SK-N-SH treated with all-trans-retinoic acid at 6 μM for 48 hours (cell line): ENCODE measurements around the gene RBM19.
A peak's percentile ranks its signal among the peaks of the same experiment; 100 is the strongest.

Experiments
- ATAC-seq: fragments of 200-7000 bp; cut with Tn5 transposase; 3 replicates; pipeline ENCODE4 v1.9.1; 2020; ENCODE audit warnings: mild to moderate bottlenecking, moderate library complexity
- ARNTL ChIP-seq: fragments of 450-650 bp; formaldehyde crosslinking; IDR thresholded peaks from 2 replicates; pipeline ENCODE4 v1.5.0; 2020; ENCODE audit warnings: low read depth, mild to moderate bottlenecking, moderate library complexity, borderline replicate concordance
- BACH2 ChIP-seq: fragments of 250-450 bp; sonication (Bioruptor Pico); IDR thresholded peaks from 2 replicates; pipeline ENCODE4 v1.9.0; 2021; ENCODE audit warnings: mild to moderate bottlenecking, borderline replicate concordance
- CSDC2 ChIP-seq: fragments of 250-450 bp; sonication (Bioruptor Pico); IDR thresholded peaks from 2 replicates; pipeline ENCODE4 v1.5.0; 2020; ENCODE audit warnings: mild to moderate bottlenecking, moderate library complexity
- ESRRG ChIP-seq: fragments of 250-450 bp; sonication (Bioruptor Pico); IDR thresholded peaks from 2 replicates; pipeline ENCODE4 v1.6.1; 2021; ENCODE audit warnings: mild to moderate bottlenecking
- GLIS3 ChIP-seq: fragments of 250-450 bp; sonication (Bioruptor Pico); IDR thresholded peaks from 2 replicates; pipeline ENCODE4 v1.5.0; 2020; ENCODE audit warnings: mild to moderate bottlenecking, moderate library complexity
- ISL1 ChIP-seq: fragments of 250-450 bp; sonication (Bioruptor Pico); IDR thresholded peaks from 2 replicates; pipeline ENCODE4 v2.1.2; 2022; ENCODE audit warnings: mild to moderate bottlenecking, moderate library complexity
- OSR1 ChIP-seq: fragments of 250-450 bp; sonication (Bioruptor Pico); IDR thresholded peaks from 2 replicates; pipeline ENCODE4 v1.8.0; 2022; ENCODE audit warnings: moderate library complexity, mild to moderate bottlenecking, inconsistent platforms
- PPARA ChIP-seq: fragments of 250-450 bp; sonication (Bioruptor Pico); IDR thresholded peaks from 2 replicates; pipeline ENCODE4 v1.5.0; 2020; ENCODE audit warnings: mild to moderate bottlenecking, borderline replicate concordance
- RARB ChIP-seq: fragments of 250-450 bp; sonication (Bioruptor Pico); IDR thresholded peaks from 2 replicates; pipeline ENCODE4 v1.8.0; 2021; ENCODE audit warnings: mild to moderate bottlenecking, moderate library complexity
- SNAI2 ChIP-seq: fragments of 250-450 bp; sonication (Bioruptor Pico); IDR thresholded peaks from 2 replicates; pipeline ENCODE4 v1.5.0; 2020; ENCODE audit warnings: mild to moderate bottlenecking, moderate library complexity
- TCF4 ChIP-seq: fragments of 250-450 bp; sonication (Bioruptor Pico); IDR thresholded peaks from 2 replicates; pipeline ENCODE4 v1.8.0; 2021; ENCODE audit warnings: mild to moderate bottlenecking, moderate library complexity, borderline replicate concordance
- TOX ChIP-seq: fragments of 250-450 bp; sonication (Bioruptor Pico); IDR thresholded peaks from 2 replicates; pipeline ENCODE4 v1.8.0; 2021; ENCODE audit warnings: mild to moderate bottlenecking, moderate library complexity, borderline replicate concordance
- ZC3H10 ChIP-seq: fragments of 250-450 bp; sonication (Bioruptor Pico); IDR thresholded peaks from 2 replicates; pipeline ENCODE4 v1.5.1; 2021; ENCODE audit warnings: mild to moderate bottlenecking, moderate library complexity
- ZFP3 ChIP-seq: fragments of 250-450 bp; sonication (Bioruptor Pico); IDR thresholded peaks from 2 replicates; pipeline ENCODE4 v1.5.0; 2020; ENCODE audit warnings: mild to moderate bottlenecking, moderate library complexity
- ZFP30 ChIP-seq: fragments of 450-650 bp; formaldehyde crosslinking; IDR thresholded peaks from 2 replicates; pipeline ENCODE4 v1.5.0; 2022; ENCODE audit warnings: mild to moderate bottlenecking, moderate library complexity
- ZNF565 ChIP-seq: fragments of 450-650 bp; formaldehyde crosslinking; conservative IDR thresholded peaks from 2 replicates; pipeline ENCODE4 v1.5.0; 2020; ENCODE audit warnings: low read depth, mild to moderate bottlenecking, moderate library complexity
- ZNF70 ChIP-seq: fragments of 450-650 bp; formaldehyde crosslinking; IDR thresholded peaks from 2 replicates; pipeline ENCODE4 v1.5.0; 2020; ENCODE audit warnings: mild to moderate bottlenecking, moderate library complexity
- TF ChIP-seq, protein P1 (sequence below): fragments of 250-450 bp; sonication (Bioruptor Pico); IDR thresholded peaks from 2 replicates; pipeline ENCODE4 v1.5.1; 2020; ENCODE audit warnings: low read depth, mild to moderate bottlenecking, moderate library complexity
- TF ChIP-seq, protein P2 (sequence below): fragments of 250-450 bp; sonication (Bioruptor Pico); IDR thresholded peaks from 2 replicates; pipeline ENCODE4 v1.5.1; 2021; ENCODE audit warnings: mild to moderate bottlenecking, moderate library complexity
- TF ChIP-seq, protein P3 (sequence below): fragments of 250-450 bp; sonication (Bioruptor Pico); IDR thresholded peaks from 2 replicates; pipeline ENCODE4 v1.8.0; 2020; ENCODE audit warnings: mild to moderate bottlenecking, moderate library complexity, borderline replicate concordance
- TF ChIP-seq, protein P4 (sequence below): fragments of 250-450 bp; sonication (Bioruptor Pico); IDR thresholded peaks from 2 replicates; pipeline ENCODE4 v1.5.0; 2020; ENCODE audit warnings: mild to moderate bottlenecking, moderate library complexity
- TF ChIP-seq, protein P5 (sequence below): fragments of 250-450 bp; sonication (Bioruptor Pico); IDR thresholded peaks from 2 replicates; pipeline ENCODE4 v1.8.0; 2021; ENCODE audit warnings: low read depth, mild to moderate bottlenecking, moderate library complexity, borderline replicate concordance

The RBM19 gene

DNA sequence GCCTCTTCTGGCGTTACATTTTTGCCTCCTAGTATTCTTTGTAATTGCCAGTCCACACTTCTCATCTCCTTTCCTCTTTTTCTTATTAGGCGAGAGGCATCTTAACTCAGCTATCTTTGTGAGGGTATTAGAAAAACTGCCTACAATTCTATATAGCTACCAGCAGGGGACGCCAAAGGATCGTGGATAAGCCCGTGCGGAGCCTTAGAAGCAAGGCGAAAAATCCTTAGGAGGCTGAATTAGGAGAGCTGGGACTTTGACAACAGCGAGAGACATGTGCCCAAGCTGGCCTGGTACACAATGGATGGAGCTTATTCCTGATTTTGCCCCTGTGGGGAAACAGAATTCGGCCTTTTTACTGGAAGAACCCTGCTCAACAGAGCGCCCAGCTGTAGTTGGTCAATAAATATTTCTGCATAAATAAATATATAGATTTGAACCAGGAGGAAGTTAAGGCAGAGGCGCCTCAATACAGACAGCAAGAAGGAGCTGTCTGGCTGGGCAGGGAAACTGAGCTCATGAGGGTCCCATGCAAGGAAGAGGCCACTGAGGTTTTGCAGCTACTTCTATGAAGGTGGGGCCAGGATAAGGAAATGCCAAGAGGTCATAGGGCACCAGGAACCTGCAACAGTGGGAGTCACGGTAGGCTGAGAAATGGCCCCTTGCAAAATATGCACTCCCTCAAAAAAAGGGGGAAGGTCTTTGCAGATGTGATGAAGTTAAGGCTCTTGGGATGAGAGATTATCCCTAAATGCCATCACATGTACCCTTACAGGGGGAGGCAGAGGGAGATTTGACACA, 14.6 kb upstream of the RBM19 start:
- TF ChIP-seq SNAI2 (CRISPR knock-in tag) (no peak), ZC3H10 (CRISPR knock-in tag) (no peak), OSR1 (CRISPR knock-in tag) (no peak), ZNF565 (CRISPR knock-in tag) (no peak), ZNF70 (CRISPR knock-in tag) (no peak), ZFP30 (CRISPR knock-in tag) (no peak), RARB (no peak), GLIS3 (no peak), CSDC2 (CRISPR knock-in tag) (no peak), ARNTL (CRISPR knock-in tag) (no peak), TCF4 (CRISPR knock-in tag) (no peak), ZFP3 (no peak), ISL1 (no peak)
- TF ChIP-seq, protein P1, sequence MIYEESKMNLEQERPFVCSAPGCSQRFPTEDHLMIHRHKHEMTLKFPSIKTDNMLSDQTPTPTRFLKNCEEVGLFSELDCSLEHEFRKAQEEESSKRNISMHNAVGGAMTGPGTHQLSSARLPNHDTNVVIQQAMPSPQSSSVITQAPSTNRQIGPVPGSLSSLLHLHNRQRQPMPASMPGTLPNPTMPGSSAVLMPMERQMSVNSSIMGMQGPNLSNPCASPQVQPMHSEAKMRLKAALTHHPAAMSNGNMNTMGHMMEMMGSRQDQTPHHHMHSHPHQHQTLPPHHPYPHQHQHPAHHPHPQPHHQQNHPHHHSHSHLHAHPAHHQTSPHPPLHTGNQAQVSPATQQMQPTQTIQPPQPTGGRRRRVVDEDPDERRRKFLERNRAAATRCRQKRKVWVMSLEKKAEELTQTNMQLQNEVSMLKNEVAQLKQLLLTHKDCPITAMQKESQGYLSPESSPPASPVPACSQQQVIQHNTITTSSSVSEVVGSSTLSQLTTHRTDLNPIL: no peak
- TF ChIP-seq, protein P2, sequence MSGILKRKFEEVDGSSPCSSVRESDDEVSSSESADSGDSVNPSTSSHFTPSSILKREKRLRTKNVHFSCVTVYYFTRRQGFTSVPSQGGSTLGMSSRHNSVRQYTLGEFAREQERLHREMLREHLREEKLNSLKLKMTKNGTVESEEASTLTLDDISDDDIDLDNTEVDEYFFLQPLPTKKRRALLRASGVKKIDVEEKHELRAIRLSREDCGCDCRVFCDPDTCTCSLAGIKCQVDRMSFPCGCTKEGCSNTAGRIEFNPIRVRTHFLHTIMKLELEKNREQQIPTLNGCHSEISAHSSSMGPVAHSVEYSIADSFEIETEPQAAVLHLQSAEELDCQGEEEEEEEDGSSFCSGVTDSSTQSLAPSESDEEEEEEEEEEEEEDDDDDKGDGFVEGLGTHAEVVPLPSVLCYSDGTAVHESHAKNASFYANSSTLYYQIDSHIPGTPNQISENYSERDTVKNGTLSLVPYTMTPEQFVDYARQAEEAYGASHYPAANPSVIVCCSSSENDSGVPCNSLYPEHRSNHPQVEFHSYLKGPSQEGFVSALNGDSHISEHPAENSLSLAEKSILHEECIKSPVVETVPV (CRISPR knock-in tag): no peak
- TF ChIP-seq, protein P3, sequence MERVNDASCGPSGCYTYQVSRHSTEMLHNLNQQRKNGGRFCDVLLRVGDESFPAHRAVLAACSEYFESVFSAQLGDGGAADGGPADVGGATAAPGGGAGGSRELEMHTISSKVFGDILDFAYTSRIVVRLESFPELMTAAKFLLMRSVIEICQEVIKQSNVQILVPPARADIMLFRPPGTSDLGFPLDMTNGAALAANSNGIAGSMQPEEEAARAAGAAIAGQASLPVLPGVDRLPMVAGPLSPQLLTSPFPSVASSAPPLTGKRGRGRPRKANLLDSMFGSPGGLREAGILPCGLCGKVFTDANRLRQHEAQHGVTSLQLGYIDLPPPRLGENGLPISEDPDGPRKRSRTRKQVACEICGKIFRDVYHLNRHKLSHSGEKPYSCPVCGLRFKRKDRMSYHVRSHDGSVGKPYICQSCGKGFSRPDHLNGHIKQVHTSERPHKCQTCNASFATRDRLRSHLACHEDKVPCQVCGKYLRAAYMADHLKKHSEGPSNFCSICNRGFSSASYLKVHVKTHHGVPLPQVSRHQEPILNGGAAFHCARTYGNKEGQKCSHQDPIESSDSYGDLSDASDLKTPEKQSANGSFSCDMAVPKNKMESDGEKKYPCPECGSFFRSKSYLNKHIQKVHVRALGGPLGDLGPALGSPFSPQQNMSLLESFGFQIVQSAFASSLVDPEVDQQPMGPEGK (CRISPR knock-in tag): no peak
- TF ChIP-seq, protein P4, sequence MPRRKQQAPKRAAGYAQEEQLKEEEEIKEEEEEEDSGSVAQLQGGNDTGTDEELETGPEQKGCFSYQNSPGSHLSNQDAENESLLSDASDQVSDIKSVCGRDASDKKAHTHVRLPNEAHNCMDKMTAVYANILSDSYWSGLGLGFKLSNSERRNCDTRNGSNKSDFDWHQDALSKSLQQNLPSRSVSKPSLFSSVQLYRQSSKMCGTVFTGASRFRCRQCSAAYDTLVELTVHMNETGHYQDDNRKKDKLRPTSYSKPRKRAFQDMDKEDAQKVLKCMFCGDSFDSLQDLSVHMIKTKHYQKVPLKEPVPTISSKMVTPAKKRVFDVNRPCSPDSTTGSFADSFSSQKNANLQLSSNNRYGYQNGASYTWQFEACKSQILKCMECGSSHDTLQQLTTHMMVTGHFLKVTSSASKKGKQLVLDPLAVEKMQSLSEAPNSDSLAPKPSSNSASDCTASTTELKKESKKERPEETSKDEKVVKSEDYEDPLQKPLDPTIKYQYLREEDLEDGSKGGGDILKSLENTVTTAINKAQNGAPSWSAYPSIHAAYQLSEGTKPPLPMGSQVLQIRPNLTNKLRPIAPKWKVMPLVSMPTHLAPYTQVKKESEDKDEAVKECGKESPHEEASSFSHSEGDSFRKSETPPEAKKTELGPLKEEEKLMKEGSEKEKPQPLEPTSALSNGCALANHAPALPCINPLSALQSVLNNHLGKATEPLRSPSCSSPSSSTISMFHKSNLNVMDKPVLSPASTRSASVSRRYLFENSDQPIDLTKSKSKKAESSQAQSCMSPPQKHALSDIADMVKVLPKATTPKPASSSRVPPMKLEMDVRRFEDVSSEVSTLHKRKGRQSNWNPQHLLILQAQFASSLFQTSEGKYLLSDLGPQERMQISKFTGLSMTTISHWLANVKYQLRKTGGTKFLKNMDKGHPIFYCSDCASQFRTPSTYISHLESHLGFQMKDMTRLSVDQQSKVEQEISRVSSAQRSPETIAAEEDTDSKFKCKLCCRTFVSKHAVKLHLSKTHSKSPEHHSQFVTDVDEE (CRISPR knock-in tag): no peak
- TF ChIP-seq, protein P5, sequence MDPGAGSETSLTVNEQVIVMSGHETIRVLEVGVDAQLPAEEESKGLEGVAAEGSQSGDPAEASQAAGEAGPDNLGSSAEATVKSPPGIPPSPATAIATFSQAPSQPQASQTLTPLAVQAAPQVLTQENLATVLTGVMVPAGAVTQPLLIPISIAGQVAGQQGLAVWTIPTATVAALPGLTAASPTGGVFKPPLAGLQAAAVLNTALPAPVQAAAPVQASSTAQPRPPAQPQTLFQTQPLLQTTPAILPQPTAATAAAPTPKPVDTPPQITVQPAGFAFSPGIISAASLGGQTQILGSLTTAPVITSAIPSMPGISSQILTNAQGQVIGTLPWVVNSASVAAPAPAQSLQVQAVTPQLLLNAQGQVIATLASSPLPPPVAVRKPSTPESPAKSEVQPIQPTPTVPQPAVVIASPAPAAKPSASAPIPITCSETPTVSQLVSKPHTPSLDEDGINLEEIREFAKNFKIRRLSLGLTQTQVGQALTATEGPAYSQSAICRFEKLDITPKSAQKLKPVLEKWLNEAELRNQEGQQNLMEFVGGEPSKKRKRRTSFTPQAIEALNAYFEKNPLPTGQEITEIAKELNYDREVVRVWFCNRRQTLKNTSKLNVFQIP: no peak
- ATAC-seq: peak; percentile 92

DNA sequence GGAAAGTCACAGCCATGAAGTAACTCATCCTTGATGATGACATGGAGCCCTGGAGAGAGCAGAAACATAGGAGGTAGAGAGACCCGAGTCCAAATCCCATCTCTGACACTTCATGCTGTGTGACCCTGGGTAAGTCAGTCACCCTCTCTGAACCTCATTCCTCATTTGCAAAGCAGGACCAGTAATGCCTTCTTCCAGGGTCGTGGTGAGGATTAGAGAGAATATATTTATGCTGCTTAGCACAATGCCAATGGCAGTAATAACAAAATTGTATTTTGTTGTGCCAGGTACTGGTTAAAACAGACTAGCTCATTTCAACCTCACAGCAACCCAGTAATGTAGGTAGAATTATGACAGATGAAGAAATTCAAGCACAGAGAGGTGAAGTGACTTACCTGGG, 13.9 kb upstream of the RBM19 start:
- no peak for TF ChIP-seq RARB
- TF ChIP-seq BACH2 (CRISPR knock-in tag): no peak
- TF ChIP-seq, protein P3 (CRISPR knock-in tag): no peak
- no peak for TF ChIP-seq ZFP30 (CRISPR knock-in tag)
- TF ChIP-seq, protein P5: no peak
- no peak for TF ChIP-seq PPARA
- no peak for TF ChIP-seq GLIS3
- TF ChIP-seq OSR1 (CRISPR knock-in tag): no peak
- TF ChIP-seq, protein P1: no peak
- TF ChIP-seq ZFP3: no peak
- TF ChIP-seq TOX (CRISPR knock-in tag): no peak
- no peak for TF ChIP-seq ZNF565 (CRISPR knock-in tag)
- no peak for TF ChIP-seq CSDC2 (CRISPR knock-in tag)
- TF ChIP-seq ESRRG (CRISPR knock-in tag): no peak
- TF ChIP-seq ZNF70 (CRISPR knock-in tag): no peak

More for the DNA sequence above, 13.9 kb upstream of the RBM19 start:
- no peak for ATAC-seq
